Right renal pelvis (tissue), 4 donors: Measurements from ENCODE around the gene AIF1L. TPM values are rescaled to one million over a fixed set of nuclear protein-coding genes. Genes with fewer than 3 reads are reported as not detected.
A peak's percentile ranks its signal among the peaks of the same experiment; 100 is the strongest.
"Not testable (repeated sequence)": the region's sequence is repeated elsewhere in the genome, so short reads cannot be mapped to it uniquely, and the experiment has no call there.

Experiments used
- DNase-seq, 4 donors: peaks; one replicate each; pipeline ENCODE4 v3.0.0-alpha.2; 2013; ENCODE audit warnings: low read depth in 4 of 4, low spot score in 3 of 4, missing footprints in 1 of 4
- polyA plus RNA-seq, 4 donors: library from polyadenylated mRNA; unstranded; fragments of 120-200 nt; gene quantifications; one replicate each; pipeline ENCODE4 v1.2.1, GENCODE V29; 2013; ENCODE audit not compliant: insufficient read length in 4 of 4

Gene AIF1L
- polyA plus RNA-seq, 4 donors, result 374 to 426 (median 388) TPM

DNA sequence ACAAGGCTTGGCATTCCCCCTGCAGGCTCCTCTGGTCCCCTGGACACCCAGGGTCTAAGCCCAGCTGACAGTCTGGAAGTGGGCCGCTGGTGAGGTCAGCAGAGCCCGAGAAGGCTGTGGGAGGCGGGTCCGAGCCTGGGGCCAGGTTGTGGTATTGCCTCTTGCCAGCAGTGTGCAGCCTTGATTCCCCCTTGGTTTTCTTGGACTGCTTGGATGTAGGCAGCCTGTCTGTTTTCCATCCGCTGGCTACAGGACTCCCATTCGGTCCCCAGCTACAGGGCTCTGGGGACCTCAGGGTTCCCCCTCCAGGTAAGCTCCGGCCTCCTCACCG is 1.6 kb downstream of the AIF1L start:
- DNase-seq, result no peak

DNA sequence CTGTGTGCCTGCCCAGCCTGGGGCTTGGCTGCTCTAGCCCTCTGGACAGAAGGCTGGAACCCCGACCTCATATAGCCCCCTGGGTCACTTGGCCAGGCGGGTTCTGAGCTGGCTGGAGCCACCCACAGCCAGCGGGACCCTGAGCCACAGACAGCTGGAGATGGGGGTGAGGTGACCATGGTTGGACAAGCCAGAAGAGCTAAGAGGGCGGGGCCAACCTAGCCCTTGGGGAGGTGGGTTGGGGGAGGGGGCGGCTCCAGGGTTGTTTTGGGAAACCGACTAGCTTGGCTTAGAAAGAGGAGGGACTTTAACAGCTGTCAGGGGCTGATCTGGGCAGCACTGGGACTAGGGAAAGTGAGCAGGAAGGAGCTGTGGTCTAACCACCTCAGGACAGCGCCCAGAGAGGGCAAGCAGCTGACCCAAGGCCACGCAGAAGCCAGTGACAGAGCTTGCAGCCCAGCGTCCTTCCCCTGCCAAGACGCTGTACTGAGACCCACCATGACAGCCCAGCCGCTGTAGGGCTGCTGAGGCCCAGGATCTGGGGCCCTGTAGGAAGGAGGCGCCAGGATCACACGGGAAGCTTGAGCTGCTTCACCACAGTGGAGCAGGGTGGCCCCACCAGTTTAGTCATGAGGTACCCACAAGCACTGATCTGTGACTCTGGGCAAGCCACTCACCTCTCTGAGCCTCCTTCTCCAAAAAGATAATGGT is 2.2 kb downstream of the AIF1L start:
- no peak for DNase-seq

DNA sequence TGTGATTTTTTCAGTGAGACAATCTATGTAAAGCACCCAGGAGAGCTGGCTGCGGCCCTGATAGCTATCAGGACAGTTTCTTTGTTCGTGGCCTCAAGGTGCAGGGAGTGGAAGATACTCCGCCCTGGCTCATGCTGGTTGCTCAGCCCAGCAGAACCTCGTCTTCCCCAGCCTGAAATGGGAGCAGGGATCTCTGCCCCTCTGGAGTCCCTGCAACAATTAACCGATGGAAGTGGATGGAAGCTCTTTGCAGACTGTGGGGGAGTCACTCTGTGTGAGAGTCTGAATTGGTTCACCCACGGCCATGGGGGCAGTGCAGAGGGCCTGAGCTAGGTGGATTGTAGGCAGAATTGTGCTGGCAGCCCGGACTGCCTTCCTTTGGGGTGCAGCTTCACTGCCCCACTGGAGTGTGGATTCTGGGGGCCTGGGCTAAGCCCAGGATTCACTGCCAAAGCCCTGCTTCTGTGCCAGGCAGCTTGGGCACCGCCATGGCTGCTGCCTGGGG is 2.8 kb downstream of the AIF1L start:
- no peak for DNase-seq

DNA sequence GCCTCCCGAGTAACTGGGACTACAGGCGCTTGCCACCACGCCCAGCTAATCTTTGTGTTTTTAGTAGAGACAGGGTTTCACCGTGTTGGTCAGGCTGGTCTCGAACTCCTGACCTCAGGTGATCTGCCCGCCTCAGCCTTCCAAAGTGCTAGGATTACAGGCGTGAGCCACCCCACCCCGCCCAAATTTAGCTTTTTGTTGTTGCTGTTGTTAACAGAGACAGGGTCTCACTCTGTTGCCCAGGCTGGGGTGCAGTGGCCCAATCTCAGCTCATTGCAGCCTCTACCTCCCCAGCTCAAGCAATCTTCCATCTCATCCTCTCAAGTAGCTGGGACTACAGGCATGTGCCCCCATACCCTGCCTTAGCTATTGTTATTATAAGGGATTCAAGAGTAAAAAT is 3.5 kb downstream of the AIF1L start:
- not testable (repeated sequence) for DNase-seq

DNA sequence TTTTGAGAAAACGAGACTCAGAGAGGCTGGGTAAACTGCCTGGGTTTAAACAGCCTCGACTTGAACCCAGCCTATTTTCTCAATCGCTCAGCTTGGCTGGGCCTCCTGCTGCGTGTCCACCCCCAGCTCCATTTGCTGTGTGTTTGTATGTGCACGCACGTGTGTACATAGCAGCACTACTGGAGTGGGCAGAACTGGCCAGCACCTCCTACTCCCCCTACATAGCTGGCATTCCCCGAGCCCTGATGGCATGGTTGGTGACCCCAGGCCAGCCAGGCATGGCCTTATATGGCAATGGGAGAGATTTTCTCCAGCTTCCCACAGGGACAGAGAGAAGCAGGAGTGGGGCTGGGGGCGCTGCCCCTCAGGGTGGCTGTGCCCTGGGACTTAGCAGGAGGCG is 4.1 kb downstream of the AIF1L start:
- peak in 3 of 4 donors; percentile 61 to 79 (median 76) for DNase-seq

DNA sequence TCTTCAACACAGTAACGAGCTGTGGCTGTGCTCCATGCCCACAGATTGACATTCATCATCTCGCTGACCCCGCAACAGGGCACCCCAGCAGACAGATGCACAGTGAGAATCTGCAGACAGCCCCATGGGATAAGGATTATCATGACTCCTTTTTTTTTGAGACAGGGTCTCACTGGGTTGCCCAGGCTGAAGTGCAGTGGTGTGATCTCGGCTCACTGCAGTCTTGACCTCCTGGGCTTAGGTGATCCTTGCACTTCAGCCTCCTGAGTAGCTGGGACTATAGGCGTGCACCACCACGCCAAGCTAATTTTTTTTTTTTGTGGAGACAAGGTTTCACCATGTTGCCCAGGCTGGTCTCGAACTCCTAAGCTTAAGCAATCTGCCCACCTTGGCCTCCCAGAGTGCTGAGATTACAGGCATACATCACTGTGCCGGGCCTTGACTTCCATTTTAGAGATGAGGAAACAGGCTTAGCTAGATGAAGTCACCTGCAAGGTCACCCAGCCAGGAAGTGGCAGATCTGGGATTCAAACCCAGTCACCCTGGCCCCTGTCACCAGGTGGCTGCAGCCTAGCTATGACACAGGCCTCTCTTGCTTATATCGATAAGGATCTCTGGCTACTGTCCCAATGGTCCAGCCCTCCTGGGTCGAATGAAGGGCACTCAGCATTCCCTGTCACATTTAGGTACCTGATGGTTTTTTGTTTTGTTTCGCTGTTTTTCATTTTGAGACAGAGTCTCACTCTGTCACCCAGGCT is 5.1 kb downstream of the AIF1L start:
- DNase-seq, result no peak

DNA sequence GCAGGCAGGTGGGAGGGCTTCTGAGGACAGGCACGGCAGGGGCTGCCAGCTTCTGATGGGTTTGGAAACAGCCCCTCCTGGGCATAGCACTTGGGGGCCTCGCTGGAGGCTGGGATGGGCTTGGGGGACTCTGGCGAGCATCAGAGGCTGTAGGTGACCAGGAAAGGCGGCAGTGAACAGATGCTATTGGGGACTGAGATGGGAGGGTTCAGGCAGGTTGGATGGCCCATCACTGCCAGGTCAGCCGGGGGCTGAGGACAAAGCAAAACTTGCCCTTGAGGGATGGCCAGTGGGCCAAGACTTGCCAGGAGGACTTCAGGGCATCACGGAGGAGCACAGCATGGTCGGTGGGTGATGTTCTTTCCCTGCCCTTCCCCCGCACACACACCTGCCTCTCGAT is 6.7 kb downstream of the AIF1L start:
- DNase-seq, result no peak

DNA sequence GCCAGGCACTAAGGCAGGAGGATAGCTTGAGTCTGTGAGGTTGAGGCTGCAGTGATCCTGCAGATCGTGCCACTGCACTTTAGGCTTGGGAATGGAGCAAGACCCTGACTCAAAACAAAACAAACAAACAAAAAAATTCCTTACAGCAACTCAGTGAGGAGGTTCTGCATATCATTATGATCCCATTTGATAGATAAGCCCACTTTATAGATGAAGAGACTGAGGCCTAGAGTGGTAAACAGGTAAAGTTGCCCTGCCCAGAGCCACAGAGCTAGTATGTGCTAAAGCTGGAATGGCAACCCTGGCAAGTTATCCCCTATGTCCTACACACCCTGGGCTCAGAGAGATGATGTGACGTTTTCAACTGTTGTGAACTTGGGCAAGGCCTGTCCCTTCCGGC is 7.2 kb downstream of the AIF1L start:
- no peak for DNase-seq

DNA sequence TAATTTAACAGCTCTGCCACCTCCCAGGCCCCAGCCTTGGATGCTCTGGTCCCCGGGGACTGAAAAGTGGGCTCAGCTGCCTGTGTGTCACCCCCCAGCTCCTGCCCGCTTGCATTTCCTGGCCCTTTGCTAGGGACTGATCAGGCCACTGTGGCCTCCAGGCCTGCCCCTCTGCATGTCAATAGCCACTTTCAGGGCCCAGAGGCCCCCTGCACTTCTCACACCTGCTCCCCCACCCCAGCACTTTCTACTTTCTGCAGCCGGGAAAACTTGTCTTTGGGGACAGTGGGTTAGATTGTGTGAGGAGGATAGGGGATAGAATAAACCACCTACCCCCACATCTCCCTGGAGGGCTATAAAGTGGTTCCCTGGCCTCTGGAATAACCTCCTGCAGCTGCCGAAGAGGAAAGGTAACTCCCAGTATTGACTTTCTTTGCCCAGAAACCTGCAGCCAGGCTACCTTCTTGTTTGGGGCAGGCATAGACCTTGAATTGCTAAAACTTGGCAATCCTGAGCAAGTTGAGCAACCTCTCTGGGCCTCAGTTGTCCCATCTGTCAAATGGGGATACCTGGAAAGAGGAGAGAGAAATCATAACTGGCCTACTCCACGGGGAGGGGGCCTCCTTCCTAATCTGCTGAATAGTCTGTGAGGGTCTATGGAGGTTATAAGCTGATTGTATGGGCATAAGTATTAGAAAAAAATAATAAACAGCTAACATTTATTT is 7.8 kb downstream of the AIF1L start:
- no peak for DNase-seq

DNA sequence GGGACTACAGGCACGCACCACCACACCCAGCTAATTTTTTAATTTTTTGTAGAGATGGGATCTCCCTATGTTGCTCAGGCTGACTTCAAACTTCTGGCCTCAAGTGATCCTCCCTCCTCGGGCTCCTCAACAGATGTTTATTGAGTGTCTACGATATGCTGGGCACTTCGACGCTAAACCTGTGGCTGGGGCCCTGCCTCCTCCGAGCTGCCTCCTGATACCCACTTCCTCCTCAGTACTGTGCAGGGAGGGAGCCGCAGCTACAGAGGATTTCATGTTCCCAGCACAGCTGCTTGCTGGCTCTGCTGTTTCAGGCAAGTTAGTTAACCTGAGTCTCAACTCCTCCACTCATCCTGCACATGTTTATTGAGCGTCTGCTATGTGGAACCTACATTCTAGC is 9.6 kb downstream of the AIF1L start:
- no peak for DNase-seq

DNA sequence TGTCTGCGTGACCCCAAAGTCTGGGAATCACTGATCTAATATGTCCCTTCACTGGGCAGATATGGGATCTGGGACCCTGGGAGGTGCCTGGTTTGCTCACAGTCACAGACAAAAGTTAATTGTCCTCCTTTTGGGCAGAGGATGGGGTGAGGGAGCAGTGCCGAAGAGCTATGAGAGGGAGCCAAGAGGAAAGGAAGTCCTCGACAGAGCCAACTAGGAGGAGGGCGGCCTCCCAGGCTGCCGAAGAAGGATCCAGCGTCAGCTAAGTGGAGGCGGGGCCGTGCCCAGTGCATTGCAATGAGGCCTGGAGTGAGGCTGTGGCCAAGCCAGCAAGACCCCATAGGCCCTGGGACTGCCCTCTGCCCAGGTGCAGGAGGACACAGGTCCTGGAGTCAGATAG is 11.4 kb downstream of the AIF1L start:
- DNase-seq, result no peak

DNA sequence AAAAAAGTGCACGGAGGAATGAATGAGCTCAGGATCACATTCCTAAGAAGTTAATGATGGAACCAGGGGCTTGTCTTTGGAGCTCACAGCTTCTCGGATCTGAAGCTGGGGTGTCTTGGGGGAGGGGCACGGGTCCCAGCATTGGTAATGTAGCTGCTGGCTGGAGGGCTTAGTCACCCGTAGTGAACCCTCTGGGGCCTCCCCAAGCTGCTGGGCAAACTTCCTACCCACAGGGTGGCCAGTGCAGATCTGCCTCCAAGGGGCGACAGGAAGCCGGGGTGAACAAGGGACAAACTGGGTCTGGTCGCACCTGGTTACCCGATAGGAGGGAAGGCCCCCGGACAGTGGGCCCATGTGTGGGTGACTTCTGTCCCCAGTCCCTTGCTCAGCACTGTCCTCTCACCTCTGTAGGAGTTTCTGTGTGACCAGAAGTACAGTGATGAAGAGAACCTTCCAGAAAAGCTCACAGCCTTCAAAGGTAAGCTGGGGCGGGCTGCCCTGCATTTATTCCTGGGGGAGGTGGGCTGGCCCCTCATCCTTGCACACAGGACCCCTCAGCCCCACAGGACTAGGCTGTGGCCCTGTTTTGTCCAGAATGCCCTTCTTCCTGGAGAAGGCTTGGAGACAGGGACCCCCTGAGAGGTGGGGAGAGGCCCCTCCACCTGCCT is 15.0 kb downstream of the AIF1L start:
- DNase-seq, result no peak

DNA sequence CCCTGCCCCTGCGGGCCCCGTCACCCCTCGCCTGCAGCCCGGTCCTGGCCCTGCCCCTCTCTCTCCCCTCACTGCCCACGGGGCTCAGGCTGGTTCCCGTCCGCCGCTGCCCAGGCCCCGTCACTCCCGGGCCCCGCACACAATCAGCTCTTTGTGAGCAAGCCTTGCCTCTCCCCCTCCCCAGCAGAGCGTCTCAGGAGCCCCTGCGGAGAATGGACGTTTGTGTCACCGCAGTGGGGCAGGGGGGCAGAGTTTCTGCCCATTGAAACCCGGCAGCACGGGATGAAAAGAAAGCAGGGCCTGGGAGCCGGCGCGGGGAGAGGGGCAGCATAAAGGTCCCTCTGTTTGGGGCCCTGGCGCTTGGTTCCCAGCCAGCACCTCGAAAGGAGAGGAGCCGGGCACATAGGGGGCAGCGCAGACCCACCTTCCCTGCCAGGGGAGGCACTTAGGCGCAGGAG is 15.6 kb downstream of the AIF1L start:
- no peak for DNase-seq

DNA sequence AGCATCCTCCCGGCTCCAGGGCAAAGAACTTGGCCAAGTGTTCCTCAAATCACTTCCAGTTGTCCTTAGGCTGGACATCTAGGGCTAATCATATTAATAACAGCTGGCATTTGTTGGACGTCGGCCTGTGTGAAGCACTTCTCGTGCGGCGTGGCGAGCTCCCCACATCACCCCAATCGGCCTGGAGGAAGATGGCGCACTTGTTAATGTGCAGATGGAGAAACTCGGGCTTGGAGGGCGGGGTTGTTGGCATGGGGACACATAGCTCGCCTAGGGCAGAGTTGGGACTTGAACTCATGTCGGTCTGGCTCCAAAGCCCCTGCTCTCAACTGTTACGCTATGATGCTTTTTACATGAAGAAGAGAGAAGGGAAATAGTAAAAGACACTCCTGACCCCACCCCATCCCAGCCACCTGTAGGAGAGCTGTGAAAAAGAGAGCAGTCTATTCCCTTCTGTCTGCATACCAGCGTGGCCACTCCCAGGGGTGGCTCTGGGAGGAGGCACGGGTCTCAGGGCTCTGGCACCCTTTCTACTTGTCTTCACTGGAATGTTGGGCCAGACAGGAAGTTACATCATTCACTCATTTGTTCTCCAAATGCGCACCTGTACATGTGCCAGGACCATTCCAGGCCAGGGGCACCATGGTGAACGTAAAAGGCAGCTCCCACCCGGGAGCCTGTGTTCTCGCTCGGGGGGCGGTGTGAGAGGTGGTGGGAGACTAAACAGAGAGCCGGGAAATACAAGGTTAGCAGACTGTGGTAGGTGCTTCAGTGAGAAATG is 16.2 kb downstream of the AIF1L start:
- DNase-seq, result no peak

DNA sequence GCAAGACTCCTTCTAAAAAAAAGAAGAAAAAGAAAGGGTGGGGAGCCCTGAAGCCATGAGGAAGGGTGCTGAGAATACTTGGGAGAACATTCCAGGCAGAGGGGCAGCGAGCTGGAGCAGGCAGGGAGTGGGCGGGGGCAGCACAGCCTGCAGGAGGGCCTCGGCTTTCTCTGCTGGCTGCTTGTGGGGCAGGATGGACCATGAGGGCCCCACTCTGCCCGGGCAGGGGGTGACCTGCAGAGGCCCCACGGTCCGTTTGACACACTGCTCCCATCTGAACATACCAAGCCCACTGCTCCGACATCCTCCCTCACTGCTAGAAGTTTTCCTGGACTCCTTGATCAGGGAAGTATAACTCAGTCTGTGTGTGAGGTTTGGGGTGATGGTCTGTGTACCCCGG is 17.3 kb downstream of the AIF1L start:
- DNase-seq, result no peak

DNA sequence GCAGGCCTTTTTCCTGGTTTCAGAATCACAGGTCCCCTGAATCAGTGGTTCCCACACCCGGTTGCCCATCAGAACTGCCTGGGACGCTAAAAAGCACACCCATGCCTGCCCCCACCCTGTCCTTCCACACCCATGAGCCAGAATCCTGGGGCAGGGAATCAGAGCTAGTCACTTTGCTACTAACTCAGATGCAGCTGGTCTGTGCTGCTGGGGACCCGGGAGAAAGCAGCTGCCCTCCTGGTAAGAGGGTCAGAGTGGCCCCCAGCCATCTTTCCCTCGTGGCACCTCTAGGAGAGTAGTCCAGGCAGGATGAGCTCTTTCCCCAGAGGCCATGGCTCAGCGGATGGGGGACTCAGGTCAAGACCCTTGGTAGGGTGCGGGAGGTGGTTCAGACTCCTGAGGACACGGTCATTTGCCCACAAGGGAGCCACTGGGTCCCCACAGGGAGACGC is 17.8 kb downstream of the AIF1L start:
- no peak for DNase-seq

DNA sequence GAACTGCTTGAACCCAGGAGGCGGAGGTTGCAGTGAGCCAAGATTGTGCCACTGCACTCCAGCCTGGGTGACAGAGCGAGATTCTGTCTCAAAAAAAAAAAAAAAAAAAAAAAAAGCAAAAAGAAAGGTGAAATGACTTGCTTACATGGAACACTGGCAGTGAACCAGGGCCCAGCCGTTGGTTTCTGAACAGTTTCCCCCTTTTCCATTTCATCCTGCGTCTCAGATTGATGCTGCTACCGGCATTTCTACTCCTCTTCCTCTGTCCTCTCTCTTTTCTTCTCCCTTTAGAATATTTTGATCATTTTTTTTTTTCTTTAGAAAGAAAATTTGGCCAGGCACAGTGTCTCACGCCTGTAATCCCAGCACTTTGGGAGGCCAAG is 19.0 kb downstream of the AIF1L start:
- not testable (repeated sequence) for DNase-seq

DNA sequence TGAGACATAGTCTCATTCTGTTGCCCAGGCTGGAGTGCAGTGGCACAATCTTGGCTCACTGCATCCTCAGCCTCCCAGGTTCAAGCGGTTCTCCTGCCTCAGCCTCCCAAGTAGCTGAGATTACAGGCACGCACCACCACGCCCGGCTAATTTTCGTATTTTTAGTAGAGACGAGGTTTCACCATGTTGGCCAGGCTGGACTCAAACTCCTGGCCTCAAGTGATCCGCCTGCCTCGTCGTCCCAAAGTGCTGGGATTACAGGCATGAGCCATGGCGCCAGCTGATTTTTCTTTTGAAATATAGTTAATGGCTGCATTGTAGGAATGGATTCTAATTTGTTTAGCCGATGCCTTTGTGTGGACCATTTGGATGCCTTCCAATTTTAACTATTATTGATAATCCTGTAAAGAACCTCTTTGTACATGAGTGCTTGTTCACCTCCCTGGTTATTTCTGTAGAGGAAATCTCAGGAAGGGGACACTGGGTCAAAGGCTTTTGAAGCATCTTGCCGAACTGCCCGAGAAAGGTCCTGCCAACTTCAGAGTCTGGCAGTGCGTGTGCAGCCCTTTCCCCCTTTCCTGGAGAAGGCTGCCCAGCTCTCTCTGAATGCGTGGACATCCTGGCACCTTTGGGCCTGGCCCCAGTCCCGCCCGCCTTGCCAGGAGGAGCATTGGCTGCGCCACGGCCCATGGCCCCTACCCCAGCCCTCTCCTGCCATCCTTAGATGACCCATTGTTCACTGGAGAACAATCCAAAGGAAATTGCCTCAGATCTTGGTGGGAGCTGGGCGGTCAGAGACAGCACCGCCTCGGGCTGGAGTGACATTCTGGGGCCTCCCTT is 20.2 kb downstream of the AIF1L start:
- no peak for DNase-seq

DNA sequence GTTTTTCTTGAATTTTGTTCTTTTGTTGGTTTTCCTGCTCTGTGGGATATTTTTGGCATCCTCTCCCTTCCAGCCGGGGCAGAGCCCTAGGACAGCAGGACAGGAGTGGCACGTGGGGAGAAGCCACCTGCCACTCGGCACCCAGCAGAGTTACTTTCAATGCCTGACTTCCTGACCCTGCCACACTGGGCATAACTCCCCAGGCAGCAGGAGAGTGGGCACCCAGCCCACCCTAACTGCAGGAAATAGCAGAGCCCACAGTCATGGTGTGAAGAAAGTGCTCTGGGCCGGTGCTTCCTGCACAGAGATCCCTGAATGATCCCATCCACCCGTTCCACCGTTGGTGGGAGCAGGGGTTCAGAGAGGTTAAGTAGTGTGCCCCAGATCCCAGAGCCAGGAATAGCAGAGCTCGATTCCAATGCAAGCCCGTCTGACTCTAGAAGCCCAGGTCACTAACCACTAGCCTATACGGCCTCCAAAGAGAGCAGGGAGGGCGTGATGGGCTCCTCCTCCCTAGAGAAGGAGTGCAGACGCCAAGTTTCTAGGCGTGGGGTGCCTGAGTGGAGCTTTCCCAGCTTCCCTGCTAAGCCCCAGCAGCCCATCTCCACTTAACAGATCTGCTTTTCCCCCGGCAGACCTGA is 20.9 kb downstream of the AIF1L start:
- no peak for DNase-seq
